ENCODE measurements around the gene KLRC3.
"Not testable (repeated sequence)": the region's sequence is repeated elsewhere in the genome, so short reads cannot be mapped to it uniquely, and the experiment has no call there.

Gene KLRC3

DNA sequence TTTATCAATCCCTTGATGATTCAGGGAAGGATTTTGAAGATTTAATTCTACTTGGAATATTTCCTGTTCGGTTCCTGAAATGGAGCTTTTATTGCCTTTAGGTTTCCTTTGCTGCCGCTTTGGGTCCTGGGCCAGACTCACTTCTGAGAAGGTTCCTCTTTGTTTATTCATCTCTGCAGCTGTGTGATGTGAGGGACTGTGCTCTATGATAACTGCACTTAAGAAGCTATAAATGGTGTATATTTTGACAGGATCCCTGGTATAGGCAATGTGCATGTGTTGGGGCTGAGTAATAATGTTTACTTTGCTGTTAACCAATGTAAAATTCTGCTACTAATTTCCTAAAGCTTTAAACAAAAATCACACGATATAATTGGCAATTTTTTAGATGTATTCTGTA is 15.4 kb upstream of the KLRC3 start, which contains the start of gene KLRC2:
TSS of gene KLRC2 (minus strand) at position 195 of the 400 bp plus-strand sequence. CDS start at position 171, 24 bp downstream.
- not testable (repeated sequence) for H3K9me2 ChIP-seq (replicated peaks; ENCODE audit: control insufficient read depth, low read length); H3K27ac ChIP-seq (ENCODE audit: low read depth, low read length); H3K4me3 ChIP-seq (ENCODE audit: low read length); H3K4me2 ChIP-seq (ENCODE audit: low read length); H3K4me1 ChIP-seq (ENCODE audit: control insufficient read depth, low read length); H3K27me3 ChIP-seq (ENCODE audit: control insufficient read depth, low read length); H3K9me3 ChIP-seq (ENCODE audit: control insufficient read depth, insufficient read depth, low read length); H3K36me3 ChIP-seq (ENCODE audit: control insufficient read depth, low read length); H3F3A ChIP-seq (ENCODE audit: control insufficient read depth, insufficient read depth); H4K20me1 ChIP-seq (ENCODE audit: control insufficient read depth, insufficient read depth, low read depth, low read length); H3K79me2 ChIP-seq (ENCODE audit: control insufficient read depth, low read length)

DNA sequence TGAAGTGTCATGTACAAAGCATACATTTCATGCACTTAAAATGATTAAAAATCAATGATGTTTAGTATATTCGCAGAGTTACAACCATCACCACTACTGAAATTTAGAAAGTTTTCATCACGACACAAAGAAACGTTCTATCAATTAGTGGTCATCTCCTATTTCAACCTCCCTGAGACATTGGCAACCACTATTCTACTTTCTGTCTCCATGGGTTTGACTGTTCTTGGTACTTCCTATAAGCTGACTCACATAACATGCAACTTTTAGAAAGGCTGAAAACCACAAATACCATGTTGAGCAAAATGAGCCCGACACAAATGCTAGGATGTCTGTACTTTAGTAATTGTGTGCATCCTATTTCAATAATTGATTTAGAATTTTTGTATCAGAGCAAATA is 10.2 kb upstream of the KLRC3 start:
- H3K79me2 ChIP-seq (ENCODE audit: control insufficient read depth, low read length); H3K9me2 ChIP-seq (replicated peaks; ENCODE audit: control insufficient read depth, low read length); H3K36me3 ChIP-seq (ENCODE audit: control insufficient read depth, low read length); H3K4me2 ChIP-seq (ENCODE audit: low read length); H3F3A ChIP-seq (ENCODE audit: control insufficient read depth, insufficient read depth); H4K20me1 ChIP-seq (ENCODE audit: control insufficient read depth, insufficient read depth, low read depth, low read length); H3K27me3 ChIP-seq (ENCODE audit: control insufficient read depth, low read length); H3K4me1 ChIP-seq (ENCODE audit: control insufficient read depth, low read length); H3K4me3 ChIP-seq (ENCODE audit: low read length); H3K9me3 ChIP-seq (ENCODE audit: control insufficient read depth, insufficient read depth, low read length); H3K27ac ChIP-seq (ENCODE audit: low read depth, low read length): not testable (repeated sequence)

DNA sequence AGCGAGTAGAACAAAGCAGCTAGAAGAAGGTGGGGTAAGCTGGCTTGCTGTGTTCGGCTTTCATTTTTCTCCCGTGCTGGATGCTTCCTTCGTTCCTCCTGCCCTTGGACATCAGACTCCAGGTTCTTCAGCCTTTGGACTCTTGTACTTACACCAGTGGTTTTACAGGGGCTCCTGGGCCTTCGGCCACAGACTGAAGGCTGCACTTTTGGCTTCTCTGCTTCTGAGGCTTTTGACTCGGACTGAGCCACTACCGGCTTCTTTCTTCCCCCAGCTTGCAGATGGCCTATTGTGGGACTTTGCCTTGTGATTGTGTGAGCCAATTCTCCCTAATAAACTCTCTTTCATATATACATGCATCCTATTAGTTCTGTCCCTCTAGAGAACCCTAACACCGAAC is 5.5 kb upstream of the KLRC3 start:
- H3K9me2 ChIP-seq (replicated peaks; ENCODE audit: control insufficient read depth, low read length); H3K27ac ChIP-seq (ENCODE audit: low read depth, low read length); H3K4me1 ChIP-seq (ENCODE audit: control insufficient read depth, low read length); H3K4me2 ChIP-seq (ENCODE audit: low read length); H4K20me1 ChIP-seq (ENCODE audit: control insufficient read depth, insufficient read depth, low read depth, low read length); H3K79me2 ChIP-seq (ENCODE audit: control insufficient read depth, low read length); H3K9me3 ChIP-seq (ENCODE audit: control insufficient read depth, insufficient read depth, low read length); H3K4me3 ChIP-seq (ENCODE audit: low read length); H3F3A ChIP-seq (ENCODE audit: control insufficient read depth, insufficient read depth); H3K36me3 ChIP-seq (ENCODE audit: control insufficient read depth, low read length); H3K27me3 ChIP-seq (ENCODE audit: control insufficient read depth, low read length): not testable (repeated sequence)

DNA sequence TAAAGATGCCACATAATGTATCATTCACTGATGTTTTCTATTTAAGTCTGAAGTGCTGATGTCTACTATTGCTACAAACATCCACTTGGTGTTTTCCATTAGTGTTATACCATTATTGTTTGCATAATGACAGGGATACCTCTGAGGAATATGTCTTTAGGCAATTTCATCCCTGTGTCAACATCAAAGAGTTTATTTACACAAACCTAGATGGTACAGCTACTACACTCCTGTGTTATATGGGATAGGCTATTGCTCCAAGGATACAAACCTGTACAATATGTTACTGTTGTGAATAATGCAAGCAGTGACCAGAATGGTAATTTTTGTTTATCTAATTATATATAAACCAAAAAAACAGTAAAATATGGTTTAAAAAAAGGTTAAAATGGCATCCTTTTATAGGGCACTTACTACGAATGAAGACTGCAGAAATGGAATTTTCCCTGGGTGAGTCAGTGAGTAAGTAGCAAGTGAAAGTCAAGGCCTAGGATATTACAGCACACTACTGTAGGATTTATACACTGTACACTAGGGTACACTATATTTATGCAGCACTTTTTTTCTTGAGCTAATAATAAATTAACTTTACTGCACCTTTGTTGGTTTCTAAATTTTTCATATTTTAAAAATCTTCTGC is 4.0 kb upstream of the KLRC3 start:
- H3K79me2 ChIP-seq (ENCODE audit: control insufficient read depth, low read length); H3K36me3 ChIP-seq (ENCODE audit: control insufficient read depth, low read length); H3K27ac ChIP-seq (ENCODE audit: low read depth, low read length); H3K4me1 ChIP-seq (ENCODE audit: control insufficient read depth, low read length); H3K4me2 ChIP-seq (ENCODE audit: low read length); H3F3A ChIP-seq (ENCODE audit: control insufficient read depth, insufficient read depth); H3K9me2 ChIP-seq (replicated peaks; ENCODE audit: control insufficient read depth, low read length); H3K9me3 ChIP-seq (ENCODE audit: control insufficient read depth, insufficient read depth, low read length); H3K27me3 ChIP-seq (ENCODE audit: control insufficient read depth, low read length); H3K4me3 ChIP-seq (ENCODE audit: low read length); H4K20me1 ChIP-seq (ENCODE audit: control insufficient read depth, insufficient read depth, low read depth, low read length): not testable (repeated sequence)

DNA sequence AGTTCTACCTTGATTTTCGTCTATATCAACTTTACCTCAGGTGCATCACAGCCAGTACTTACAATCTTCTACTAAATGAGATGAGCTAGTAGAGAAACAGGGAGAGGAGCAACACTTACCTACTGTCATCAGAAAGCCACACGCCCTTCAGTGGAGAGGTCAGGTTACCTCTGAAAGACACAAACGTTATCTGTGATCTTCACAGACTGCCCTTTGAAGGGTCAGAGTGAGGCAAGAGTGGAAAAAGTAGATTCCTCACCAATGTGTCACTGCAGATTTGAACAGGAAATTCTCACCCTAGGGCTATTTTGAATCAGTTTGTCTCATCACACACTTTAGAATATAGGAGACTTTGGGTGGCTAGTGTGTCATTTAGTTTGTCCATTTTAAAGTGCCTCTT is 1.8 kb upstream of the KLRC3 start:
- not testable (repeated sequence) for H3K27me3 ChIP-seq (ENCODE audit: control insufficient read depth, low read length); H4K20me1 ChIP-seq (ENCODE audit: control insufficient read depth, insufficient read depth, low read depth, low read length); H3K4me1 ChIP-seq (ENCODE audit: control insufficient read depth, low read length); H3K4me3 ChIP-seq (ENCODE audit: low read length); H3K4me2 ChIP-seq (ENCODE audit: low read length); H3K9me2 ChIP-seq (replicated peaks; ENCODE audit: control insufficient read depth, low read length); H3K9me3 ChIP-seq (ENCODE audit: control insufficient read depth, insufficient read depth, low read length); H3F3A ChIP-seq (ENCODE audit: control insufficient read depth, insufficient read depth); H3K79me2 ChIP-seq (ENCODE audit: control insufficient read depth, low read length); H3K27ac ChIP-seq (ENCODE audit: low read depth, low read length); H3K36me3 ChIP-seq (ENCODE audit: control insufficient read depth, low read length)

DNA sequence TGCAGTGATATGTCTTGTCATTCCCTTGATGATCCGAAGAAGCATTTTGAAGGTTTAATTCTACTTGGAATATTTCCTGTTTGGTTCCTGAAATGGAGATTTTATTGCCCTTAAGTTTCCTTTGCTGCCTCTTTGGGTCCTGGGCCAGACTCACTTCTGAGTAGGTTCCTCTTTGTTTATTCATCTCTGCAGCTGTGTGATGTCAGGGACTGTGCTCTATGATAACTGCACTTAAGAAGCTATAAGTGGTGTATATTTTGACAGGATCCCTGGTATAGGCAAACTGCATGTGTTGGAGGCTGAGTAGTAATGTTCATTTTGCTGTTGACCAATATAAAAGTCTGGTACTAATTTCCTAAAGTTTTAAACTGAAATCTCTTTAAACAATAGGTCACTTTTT is 11.0 kb downstream of the KLRC3 start, which contains the start of gene KLRC4:
TSS of gene KLRC4 (minus strand) at position 366 of the 400 bp plus-strand sequence. CDS start at position 184, 182 bp downstream.
- no peaks in the 10 kb centered on the region for H4K20me1 ChIP-seq (ENCODE audit: control insufficient read depth, insufficient read depth, low read depth, low read length)
- H3K9me3 ChIP-seq (ENCODE audit: control insufficient read depth, insufficient read depth, low read length), result no peaks in the 10 kb centered on the region
- no peaks in the 10 kb centered on the region for H3K79me2 ChIP-seq (ENCODE audit: control insufficient read depth, low read length)
- peaks cover 6% of the 10 kb centered on the region for H3K4me1 ChIP-seq (ENCODE audit: control insufficient read depth, low read length)
- H3K4me2 ChIP-seq (ENCODE audit: low read length), result no peak within 1 kb of the TSS
- no peaks in the 10 kb centered on the region for H3K9me2 ChIP-seq (replicated peaks; ENCODE audit: control insufficient read depth, low read length)
- H3K4me3 ChIP-seq (ENCODE audit: low read length), result no peak within 1 kb of the TSS
- no peaks in the 10 kb centered on the region for H3K27me3 ChIP-seq (ENCODE audit: control insufficient read depth, low read length)
- H3F3A ChIP-seq (ENCODE audit: control insufficient read depth, insufficient read depth), result no peaks in the 10 kb centered on the region
- TF ChIP-seq EZH2phosphoT487 (IDR thresholded peaks at IDR 0.05; ENCODE audit: borderline replicate concordance, low read length), result no peak
- TF ChIP-seq, protein P1, sequence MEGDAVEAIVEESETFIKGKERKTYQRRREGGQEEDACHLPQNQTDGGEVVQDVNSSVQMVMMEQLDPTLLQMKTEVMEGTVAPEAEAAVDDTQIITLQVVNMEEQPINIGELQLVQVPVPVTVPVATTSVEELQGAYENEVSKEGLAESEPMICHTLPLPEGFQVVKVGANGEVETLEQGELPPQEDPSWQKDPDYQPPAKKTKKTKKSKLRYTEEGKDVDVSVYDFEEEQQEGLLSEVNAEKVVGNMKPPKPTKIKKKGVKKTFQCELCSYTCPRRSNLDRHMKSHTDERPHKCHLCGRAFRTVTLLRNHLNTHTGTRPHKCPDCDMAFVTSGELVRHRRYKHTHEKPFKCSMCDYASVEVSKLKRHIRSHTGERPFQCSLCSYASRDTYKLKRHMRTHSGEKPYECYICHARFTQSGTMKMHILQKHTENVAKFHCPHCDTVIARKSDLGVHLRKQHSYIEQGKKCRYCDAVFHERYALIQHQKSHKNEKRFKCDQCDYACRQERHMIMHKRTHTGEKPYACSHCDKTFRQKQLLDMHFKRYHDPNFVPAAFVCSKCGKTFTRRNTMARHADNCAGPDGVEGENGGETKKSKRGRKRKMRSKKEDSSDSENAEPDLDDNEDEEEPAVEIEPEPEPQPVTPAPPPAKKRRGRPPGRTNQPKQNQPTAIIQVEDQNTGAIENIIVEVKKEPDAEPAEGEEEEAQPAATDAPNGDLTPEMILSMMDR (IDR thresholded peaks at IDR 0.05; ENCODE audit: low read depth, low read length, poor library complexity, severe bottlenecking), result no peak
- no peak within 1 kb of the TSS for H3K27ac ChIP-seq (ENCODE audit: low read depth, low read length)
- H3K36me3 ChIP-seq (ENCODE audit: control insufficient read depth, low read length), result no peaks in the 10 kb centered on the region
